ENCODE results near the gene SLC25A26.

Gene SLC25A26

DNA sequence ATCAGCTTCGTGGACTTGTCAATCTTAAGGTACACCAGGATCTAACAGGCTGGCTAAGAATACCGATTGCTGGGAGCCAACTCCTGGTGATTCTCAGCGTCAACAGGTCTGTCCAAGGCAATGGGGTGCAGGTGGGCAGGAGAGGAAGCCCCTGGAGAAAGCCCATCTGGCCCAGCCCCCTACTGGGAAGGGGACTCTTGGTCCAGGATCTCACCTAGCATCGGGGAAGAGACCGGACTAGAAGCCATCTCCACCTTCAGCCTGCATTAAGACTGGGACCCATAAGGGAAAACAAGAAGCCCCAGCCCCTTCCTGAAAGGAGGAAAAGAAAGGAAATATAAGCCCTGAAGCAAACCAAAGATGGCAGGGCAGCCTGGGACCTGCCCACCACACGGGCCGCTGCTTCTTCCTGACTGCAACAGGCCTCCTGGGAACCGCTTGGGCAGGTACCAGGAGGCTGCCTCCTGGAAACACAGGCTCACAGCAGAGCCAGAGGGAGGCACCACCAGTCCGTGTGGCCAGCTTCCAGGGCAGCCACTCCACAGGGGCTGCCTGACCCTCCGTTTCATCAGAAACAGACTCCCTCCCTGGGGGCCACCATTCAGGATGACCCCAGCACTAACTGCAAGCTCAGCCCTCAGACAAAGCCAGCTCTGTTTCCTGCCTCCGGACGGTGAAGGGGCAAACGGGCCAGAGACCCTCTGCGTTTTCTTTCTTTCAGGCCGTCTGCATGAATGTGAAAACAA, 179.8 kb downstream of the SLC25A26 start:
- Histone ChIP-seq H3K9ac (peak overlapping the region; percentile 11), H3K9me3 (no peaks in the 10 kb centered on the region), H3K4me1 (peaks cover 100% of the 10 kb centered on the region), H4K20me1 (peaks cover 89% of the 10 kb centered on the region), H3K36me3 (peaks cover 94% of the 10 kb centered on the region), H3K4me3 (0 out of 2 replicates have a peak overlapping the region, but pooled peaks have one; percentile 16), H3K27me3 (no peaks in the 10 kb centered on the region), H3K4me2 (peak overlapping the region; percentile 94), H3K27ac (peak overlapping the region; percentile 69)
- TF ChIP-seq Cebpa-rat (IDR thresholded peaks at IDR 0.05) = no peak

- Histone ChIP-seq H3K36me3 (peaks cover 94% of the 10 kb centered on the region), H4K20me1 (peaks cover 89% of the 10 kb centered on the region), H3K27me3 (no peaks in the 10 kb centered on the region), H3K27ac (peak overlapping the region; percentile 69), H3K4me2 (peak overlapping the region; percentile 94), H3K9me3 (no peaks in the 10 kb centered on the region), H3K4me1 (peaks cover 100% of the 10 kb centered on the region), H3K9ac (peak overlapping the region; percentile 11; the same call in 1 of the 2 replicates), H3K4me3 (0 out of 2 replicates have a peak overlapping the region, but pooled peaks have one; percentile 16)
- no peak for TF ChIP-seq Cebpa-rat (IDR thresholded peaks at IDR 0.05)
These were observed 180.4 kb downstream of the SLC25A26 start for GRCh38 chr3:66401157-66401550.

- peaks cover 94% of the 10 kb centered on the region for H3K36me3 ChIP-seq
- no peaks in the 10 kb centered on the region for H3K27me3 ChIP-seq
- H3K4me1 ChIP-seq = peaks cover 100% of the 10 kb centered on the region
These were observed 181.1 kb downstream of the SLC25A26 start for GRCh38 chr3:66401675-66402491.

GRCh38 chr3:66402596-66403290, 181.9 kb downstream of the SLC25A26 start:
- Histone ChIP-seq H3K27ac (peak overlapping the region; percentile 88), H3K9ac (0 out of 2 replicates have a peak overlapping the region, but pooled peaks have one; percentile 7), H3K4me1 (peaks cover 100% of the 10 kb centered on the region), H3K27me3 (no peaks in the 10 kb centered on the region), H3K4me3 (no peak overlapping the region), H3K36me3 (peaks cover 94% of the 10 kb centered on the region), H3K4me2 (peak overlapping the region; percentile 94), H3K9me3 (no peaks in the 10 kb centered on the region), H4K20me1 (peaks cover 89% of the 10 kb centered on the region)
- no peak for TF ChIP-seq Cebpa-rat (IDR thresholded peaks at IDR 0.05)

More at GRCh38 chr3:66401675-66402491, 181.1 kb downstream of the SLC25A26 start:
- no peak for TF ChIP-seq Cebpa-rat (IDR thresholded peaks at IDR 0.05)
- Histone ChIP-seq H3K27ac (peak overlapping the region; percentile 69; the same call in 1 of the 2 replicates), H3K4me2 (peak overlapping the region; percentile 94), H3K9me3 (no peaks in the 10 kb centered on the region), H3K9ac (peak overlapping the region; percentile 11; the same call in 1 of the 2 replicates), H4K20me1 (peaks cover 89% of the 10 kb centered on the region), H3K4me3 (no peak overlapping the region)

- Histone ChIP-seq H4K20me1 (peaks cover 89% of the 10 kb centered on the region), H3K4me1 (peaks cover 100% of the 10 kb centered on the region), H3K27ac (peak overlapping the region; percentile 88), H3K4me2 (peak overlapping the region; percentile 94), H3K36me3 (peaks cover 94% of the 10 kb centered on the region), H3K9ac (peak overlapping the region; percentile 78), H3K9me3 (no peaks in the 10 kb centered on the region), H3K4me3 (peak overlapping the region; percentile 65), H3K27me3 (no peaks in the 10 kb centered on the region)
- TF ChIP-seq Cebpa-rat (IDR thresholded peaks at IDR 0.05) = no peak
These were observed 182.7 kb downstream of the SLC25A26 start for GRCh38 chr3:66403323-66403990.

- no peak for TF ChIP-seq Cebpa-rat (IDR thresholded peaks at IDR 0.05)
- peaks cover 100% of the 10 kb centered on the region for H3K4me1 ChIP-seq
These were observed 183.4 kb downstream of the SLC25A26 start for GRCh38 chr3:66404197-66404596.

GRCh38 chr3:66404903-66405700, 184.3 kb downstream of the SLC25A26 start:
- Histone ChIP-seq H3K4me1 (peaks cover 100% of the 10 kb centered on the region), H3K9ac (peak overlapping the region; percentile 78), H3K4me2 (peak overlapping the region; percentile 94), H3K36me3 (peaks cover 91% of the 10 kb centered on the region), H3K27ac (peak overlapping the region; percentile 88), H4K20me1 (peaks cover 73% of the 10 kb centered on the region), H3K9me3 (no peaks in the 10 kb centered on the region), H3K4me3 (peak overlapping the region; percentile 65), H3K27me3 (no peaks in the 10 kb centered on the region)
- TF ChIP-seq Cebpa-rat (IDR thresholded peaks at IDR 0.05) = no peak

More at GRCh38 chr3:66404197-66404596, 183.4 kb downstream of the SLC25A26 start:
- H3K9ac ChIP-seq = peak overlapping the region; percentile 78
- peaks cover 82% of the 10 kb centered on the region for H4K20me1 ChIP-seq
- no peaks in the 10 kb centered on the region for H3K9me3 ChIP-seq
- peaks cover 91% of the 10 kb centered on the region for H3K36me3 ChIP-seq
- H3K4me3 ChIP-seq = peak overlapping the region; percentile 65
- H3K4me2 ChIP-seq = peak overlapping the region; percentile 94
- peak overlapping the region; percentile 88; the same call in 1 of the 2 replicates for H3K27ac ChIP-seq
- no peaks in the 10 kb centered on the region for H3K27me3 ChIP-seq

DNA sequence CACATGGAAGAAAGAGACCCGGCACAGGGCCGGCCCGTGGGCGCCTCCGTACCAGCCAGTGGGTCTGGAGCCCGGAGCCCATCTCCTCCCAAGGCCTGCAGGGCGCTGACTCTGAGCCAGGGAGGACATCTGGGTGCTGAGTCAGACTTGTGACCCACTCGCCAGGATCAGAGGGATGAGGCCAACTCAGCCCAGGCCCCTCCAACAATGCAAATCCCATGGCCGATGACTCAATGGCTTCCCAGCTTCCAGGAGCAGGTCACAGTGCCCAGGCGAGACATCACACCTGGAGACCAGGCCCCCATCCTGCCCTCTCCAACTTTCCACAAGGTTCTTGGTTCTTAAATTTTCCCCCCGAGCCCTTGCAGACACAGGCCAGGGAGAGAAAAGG, 184.9 kb downstream of the SLC25A26 start:
- Histone ChIP-seq H3K36me3 (peaks cover 91% of the 10 kb centered on the region), H3K27ac (peak overlapping the region; percentile 88), H3K4me3 (peak overlapping the region; percentile 65), H3K27me3 (no peaks in the 10 kb centered on the region), H3K4me1 (peaks cover 100% of the 10 kb centered on the region), H3K4me2 (peak overlapping the region; percentile 94), H3K9me3 (no peaks in the 10 kb centered on the region), H4K20me1 (peaks cover 67% of the 10 kb centered on the region), H3K9ac (peak overlapping the region; percentile 38; the same call in 1 of the 2 replicates)
- no peak for TF ChIP-seq Cebpa-rat (IDR thresholded peaks at IDR 0.05)
